T-helper 2 cell (primary cell): ENCODE measurements around the gene BCAS3.

Source experiments
- DNase-seq, 5 experiments: peaks; one replicate each; pipeline versions ENCODE4 v3.0.0 to v3.0.0-alpha.2; 2012 to 2022

BCAS3 gene

DNA sequence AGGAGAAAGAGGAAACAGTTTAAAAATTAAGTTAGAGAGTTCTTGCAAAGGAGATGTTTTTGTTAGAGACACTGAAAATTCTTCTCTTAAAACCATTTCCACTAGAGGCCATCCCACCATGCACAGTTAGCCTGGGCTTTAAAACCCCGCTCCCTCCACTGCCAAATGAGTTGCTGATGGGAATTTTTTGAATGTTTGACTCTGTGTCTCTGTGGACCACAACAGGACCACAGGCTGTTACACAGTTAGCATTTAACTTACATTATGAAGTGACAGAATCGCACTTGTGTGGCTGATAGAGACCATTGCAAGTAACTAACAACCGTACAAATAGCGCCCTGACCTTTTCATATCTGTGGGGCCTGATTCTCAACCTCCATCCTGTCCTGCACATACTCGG is 647.3 kb downstream of the BCAS3 start:
- DNase-seq = no peak

DNA sequence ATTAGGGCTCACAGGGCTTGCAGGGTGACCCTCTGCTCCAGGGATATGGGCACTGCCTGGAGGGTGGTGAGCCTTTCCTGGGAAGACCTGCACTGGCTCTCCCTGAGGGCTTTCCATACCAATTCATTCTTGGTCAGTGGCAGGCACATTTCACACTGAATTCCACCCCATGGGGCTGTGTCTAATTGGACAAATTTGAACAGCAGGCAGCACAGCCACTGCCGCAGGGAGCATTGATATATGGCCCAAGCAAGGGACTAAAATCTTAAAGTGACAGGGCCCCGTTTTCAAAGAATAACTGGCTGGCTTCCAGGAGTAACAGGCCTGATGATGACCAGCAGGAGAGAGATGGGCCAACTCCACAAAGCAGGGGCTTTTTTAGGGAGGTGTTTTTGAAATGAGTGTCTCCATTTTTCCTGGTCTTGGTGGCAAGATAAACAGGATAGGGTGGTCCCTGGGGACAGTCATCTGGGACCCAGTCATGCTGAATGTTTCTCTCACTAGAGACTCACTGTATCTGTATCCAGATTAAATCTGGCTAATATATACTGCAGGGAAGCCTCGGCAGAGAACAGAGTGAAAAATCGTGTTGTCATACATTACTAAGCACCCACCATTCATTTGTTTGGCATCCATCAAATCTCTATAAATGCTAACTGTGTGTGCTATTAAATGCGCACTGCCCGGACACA is 647.9 kb downstream of the BCAS3 start:
- no peak for DNase-seq

GRCh38 chr17:61326330-61326729 is 648.7 kb downstream of the BCAS3 start:
- DNase-seq = no peak

- DNase-seq = no peak
Measured at GRCh38 chr17:61328351-61328750, 650.7 kb downstream of the BCAS3 start.

DNA sequence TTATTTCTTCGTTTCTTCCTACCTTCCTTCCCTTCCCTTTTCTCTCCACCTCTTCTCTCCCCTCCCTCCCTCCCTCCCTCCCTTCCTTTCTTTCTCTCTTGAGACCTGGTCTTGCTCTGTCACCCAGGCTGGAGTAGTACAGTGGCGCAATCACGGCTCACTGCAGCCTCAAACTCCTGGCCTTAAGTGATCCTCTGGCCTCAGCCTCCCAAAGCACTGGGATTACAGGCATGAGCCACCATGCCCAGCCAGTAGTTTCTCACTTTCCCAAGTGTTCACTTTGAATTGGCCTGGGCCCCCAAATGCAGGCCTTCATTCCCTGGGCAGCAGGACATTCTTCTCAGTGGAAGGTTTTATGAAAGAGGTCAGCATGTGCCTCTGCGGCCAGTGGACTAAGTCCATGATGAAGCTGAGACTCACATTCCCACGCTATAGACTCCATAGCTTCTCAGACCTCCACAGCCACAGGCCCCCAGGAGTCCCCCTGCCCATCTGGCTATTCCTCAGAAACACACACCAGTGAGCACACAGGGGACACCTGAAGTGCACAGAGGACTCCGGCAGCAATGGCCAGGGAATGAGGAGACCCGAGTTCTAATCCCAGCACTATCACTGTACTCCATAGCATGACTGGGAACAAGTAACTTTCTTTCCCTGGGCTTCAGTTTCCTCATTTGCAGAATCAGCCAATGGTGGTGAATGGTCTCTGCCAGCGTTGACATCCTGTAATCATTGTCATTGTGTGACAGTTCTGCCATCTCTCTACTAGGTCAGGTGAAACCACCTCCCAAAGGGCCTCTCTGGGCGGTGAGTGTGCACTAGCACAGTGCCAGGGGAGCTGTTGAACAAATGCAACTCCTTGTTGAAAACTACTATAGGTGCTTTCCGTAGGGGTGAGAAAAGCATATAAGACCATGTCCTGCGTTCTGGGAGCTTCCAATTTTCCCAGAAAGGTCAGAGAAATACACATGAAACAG is 652.8 kb downstream of the BCAS3 start:
- DNase-seq = no peak

- DNase-seq = no peak
Measured at GRCh38 chr17:61331178-61331577, 653.5 kb downstream of the BCAS3 start.

GRCh38 chr17:61331886-61332285 is 654.2 kb downstream of the BCAS3 start:
- no peak for DNase-seq

- DNase-seq = no peak
Measured at GRCh38 chr17:61333136-61333535, 655.5 kb downstream of the BCAS3 start.

DNA sequence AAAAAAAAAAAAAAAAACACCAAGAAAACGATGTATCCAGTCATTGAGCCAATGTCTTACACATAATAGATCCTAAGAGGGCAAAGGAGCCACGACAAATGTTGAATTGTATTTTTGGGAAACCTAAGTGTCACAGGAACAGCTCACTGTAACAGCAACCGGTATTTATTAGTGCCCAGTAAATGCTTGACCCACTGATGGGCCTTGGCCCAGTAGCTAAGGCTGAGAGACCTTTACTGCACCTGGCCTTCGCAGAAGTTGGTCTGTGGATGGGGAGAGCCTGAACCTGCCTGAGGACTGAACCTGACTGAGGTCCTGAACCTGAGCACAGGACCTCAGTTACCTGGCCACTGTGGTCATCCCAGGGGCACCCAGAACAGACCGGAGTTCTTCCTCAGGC is 657.0 kb downstream of the BCAS3 start:
- DNase-seq = no peak

DNA sequence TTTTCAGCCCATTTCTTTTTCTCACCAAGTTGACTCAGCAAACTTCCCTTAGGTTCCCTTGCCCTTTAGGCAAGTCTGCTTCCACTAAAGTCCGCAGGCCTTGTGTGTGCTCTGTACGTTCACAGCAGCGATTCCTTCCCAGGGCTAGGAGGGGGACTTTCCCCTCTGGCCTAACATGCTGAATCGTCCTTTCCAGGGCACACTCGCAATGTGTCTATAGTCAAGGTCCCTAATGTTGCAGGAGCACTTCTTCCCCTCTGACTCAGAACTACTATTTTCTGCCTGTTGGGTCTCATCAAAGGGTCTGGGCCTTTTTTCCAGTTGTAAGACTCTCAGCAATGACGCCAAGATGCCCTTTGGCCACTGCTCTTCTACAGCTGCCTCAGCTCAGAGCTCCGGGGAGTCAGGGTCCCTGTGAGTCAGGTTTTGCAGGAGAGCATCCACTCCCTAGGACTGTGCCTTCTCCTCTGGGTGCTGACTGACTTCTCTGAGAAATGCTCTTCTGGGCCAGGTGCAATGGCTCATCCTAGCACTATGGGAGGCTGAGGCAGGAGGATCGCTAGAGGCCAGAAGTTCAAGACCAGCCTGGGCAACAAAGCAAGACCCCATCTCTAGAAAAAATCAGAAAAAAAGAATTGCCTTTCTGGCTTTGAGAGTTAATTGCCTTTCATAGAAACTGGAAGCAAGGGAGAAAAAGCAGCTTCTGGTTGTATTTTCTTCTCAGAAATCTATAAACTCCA is 657.6 kb downstream of the BCAS3 start:
- DNase-seq = no peak

DNA sequence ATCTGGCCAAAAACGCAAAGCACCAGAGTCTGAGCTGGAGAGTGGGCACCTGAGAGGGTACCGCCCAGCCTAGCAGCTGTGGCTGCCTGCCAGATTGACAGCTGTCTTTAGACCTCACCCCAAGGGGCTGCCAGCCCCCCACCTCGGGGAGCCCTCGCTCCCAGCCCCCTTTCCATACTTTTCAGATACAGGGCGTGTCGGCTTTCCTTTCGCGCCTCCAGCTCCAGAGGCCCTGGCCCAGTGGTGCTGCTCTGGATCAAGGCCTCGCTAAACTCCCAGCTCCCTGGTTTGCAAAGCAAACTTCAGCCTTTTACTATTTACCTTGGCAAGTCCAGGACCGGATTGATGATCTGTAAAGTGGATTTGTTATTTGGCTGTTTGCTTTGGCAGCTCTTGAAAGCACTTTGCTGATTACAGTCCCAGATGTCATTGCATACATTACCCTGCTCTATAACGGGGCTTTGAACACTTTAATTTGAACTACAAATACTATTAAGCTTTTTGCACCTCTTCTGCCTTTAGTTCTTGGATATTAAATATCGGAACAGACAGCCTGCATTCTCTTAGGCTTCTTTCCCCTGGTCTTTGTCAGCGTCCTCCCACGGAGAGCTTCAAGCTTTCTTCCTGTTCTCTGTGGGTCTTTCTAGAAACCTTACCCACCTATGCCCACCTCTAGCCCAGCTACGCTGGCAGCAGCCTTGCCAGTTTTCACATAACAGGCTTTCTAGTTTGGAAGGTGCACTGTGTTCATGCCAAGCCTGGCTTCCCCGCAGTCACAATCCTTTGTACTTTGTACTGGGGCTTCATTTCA is 658.4 kb downstream of the BCAS3 start:
- no peak for DNase-seq

DNA sequence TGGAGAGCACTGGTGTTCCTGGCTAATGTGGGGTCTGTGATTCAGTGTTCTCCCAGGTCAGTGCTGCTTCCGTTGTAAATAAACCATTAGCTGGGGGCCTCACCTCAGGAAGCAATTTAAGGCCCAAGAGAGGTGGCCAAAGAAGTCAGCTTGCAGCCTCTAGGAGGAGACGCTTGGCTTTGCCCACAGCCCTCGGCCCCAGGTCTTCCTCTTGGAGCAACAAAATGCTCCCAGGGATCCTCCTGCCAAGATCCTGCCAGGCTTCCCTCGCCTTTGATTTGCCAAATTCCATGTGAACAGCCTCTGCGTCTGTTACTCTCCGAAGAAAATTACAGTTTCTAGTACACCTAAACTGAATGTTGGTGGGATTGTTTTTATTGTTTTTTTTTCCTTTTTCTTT is 659.6 kb downstream of the BCAS3 start:
- no peak for DNase-seq

GRCh38 chr17:61338000-61338798 is 660.5 kb downstream of the BCAS3 start:
- no peak for DNase-seq

GRCh38 chr17:61338874-61339478 is 661.3 kb downstream of the BCAS3 start:
- DNase-seq = no peak

- no peak for DNase-seq
Measured at GRCh38 chr17:61340431-61341209, 663.0 kb downstream of the BCAS3 start.

- DNase-seq = no peak
Measured at GRCh38 chr17:61343576-61343975, 665.9 kb downstream of the BCAS3 start.

DNA sequence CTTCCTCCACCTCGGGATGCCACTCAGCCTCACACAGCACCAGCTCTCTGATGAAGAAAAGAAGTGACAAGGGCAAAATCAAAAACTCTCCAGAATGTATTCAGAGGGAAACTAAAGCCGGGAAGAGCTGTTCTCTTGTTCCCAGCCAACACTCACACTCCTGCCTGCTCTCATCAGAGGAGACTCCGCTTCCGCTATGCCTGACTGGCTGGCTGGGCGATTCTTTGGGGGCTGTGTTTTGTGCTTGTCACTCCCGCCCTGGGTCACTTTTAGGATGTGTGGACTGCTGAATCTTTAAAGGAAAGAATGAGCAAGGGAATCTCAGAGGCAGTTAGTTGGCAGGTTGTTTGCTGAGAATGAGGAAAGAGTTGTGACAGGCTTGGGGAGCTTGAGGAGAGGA is 667.4 kb downstream of the BCAS3 start:
- no peak for DNase-seq

DNA sequence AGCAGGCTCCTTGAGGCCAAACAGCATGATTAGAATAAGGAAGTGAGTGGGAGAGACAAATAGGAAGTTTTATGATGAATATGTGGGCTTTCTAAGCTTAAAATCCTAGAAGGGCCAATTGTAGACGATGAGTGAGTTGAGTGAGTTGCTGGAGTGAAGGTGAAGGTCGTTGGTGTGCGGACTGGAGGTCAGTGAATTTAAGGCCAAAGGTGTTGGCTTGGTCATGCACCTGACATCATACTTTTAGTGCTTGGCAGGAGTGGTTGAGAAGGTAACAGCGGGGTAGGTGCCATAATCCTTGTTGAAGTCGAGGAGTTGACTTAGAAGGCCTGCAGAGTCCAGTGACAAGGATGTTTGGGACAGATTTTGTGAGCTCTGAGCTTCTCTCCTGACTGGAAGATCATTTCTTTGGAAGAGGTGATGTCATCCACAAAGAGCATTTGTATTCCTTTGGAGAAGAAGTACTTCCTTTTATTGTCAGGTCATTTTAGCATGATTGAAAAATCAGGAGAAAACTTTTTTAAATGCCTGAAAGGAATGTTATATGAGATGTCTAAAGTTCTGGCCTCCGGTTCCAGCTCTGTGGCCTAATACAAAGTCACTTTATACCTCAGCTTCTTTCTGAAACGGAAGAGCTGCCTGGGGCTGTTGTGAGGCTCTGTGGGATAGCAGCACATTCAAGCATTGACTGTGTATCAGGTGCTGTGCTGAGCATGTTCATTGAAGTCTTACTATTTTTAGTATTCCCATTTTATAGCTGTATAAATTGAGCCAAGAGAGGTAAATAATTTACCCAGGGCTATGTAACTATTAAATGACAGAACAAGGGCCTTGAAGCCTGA is 668.4 kb downstream of the BCAS3 start:
- no peak for DNase-seq

- no peak for DNase-seq
Measured at GRCh38 chr17:61349350-61349749, 671.7 kb downstream of the BCAS3 start.
